HepG2 (cell line): Measurements from ENCODE around the gene TJP2. TPM values are rescaled to one million over a fixed set of nuclear protein-coding genes. Genes with fewer than 3 reads are reported as not detected.
A peak's percentile ranks its signal among the peaks of the same experiment; 100 is the strongest.

Source experiments
- ATAC-seq: fragments of 200-7000 bp; cut with Tn5 transposase; 3 replicates; pipeline ENCODE4 v1.9.1; 2020; ENCODE audit warnings: mild to moderate bottlenecking, moderate library complexity
- BruUV-seq: library from RNA; stranded (reverse); fragments of 400-500 nt; replicated peaks from 2 replicates; lab custom pipeline; 2021; lab: Mats Ljungman, UMichigan
- CTCF ChIA-PET: fragments of 300-600 bp; formaldehyde crosslinking; extraction: SDS; loops from one replicate; lab custom pipeline; 2021; ENCODE audit warnings: low total read pairs, inconsistent platforms, low intra/inter-chr PET ratio; lab: Yijun Ruan, JAX
- POLR2A ChIA-PET: fragments of 350-600 bp; sonication (Branson Sonifier 250); formaldehyde crosslinking; loops from one replicate; lab custom pipeline; 2020; ENCODE audit warnings: antibody characterized with exemption, inconsistent platforms; lab: Yijun Ruan, JAX
- DNase-seq: peaks from one replicate; pipeline ENCODE4 v3.0.0-alpha.2; 2015; ENCODE audit warnings: low spot score
- FAIRE-seq: peaks from 3 replicates; lab custom pipeline; 2011; peaks lifted over from hg19 to GRCh38; lab: Jason Lieb, UNC
- H2AFZ ChIP-seq: one replicate; pipeline ENCODE4 v1.6.1; 2011; ENCODE audit warnings: low read length, inconsistent platforms
- H3K27ac ChIP-seq: fragments of 300-600 bp; 3 replicates; pipeline ENCODE4 v1.8.0; 2011; ENCODE audit warnings: mixed run types, mild to moderate bottlenecking, mixed read lengths, low read length, inconsistent platforms; ENCODE audit not compliant: insufficient read depth; ENCODE audit errors: extremely low read length
- H3K27me3 ChIP-seq, 2 experiments: fragments of 200-600 bp in 1 of 2; 2 replicates in 1 of 2; 3 replicates in 1 of 2; pipeline versions ENCODE4 v1.6.0 to v1.8.0; 2011; ENCODE audit warnings: low read length in 2 of 2, mild to moderate bottlenecking in 2 of 2, moderate library complexity in 2 of 2, inconsistent platforms in 1 of 2; ENCODE audit not compliant: insufficient read depth in 2 of 2, control insufficient read depth in 1 of 2
- H3K36me3 ChIP-seq, 2 experiments: fragments of 200-600 bp in 1 of 2; replicated peaks in 1 of 2; 2 replicates in 1 of 2; 3 replicates in 1 of 2; pipeline versions ENCODE4 v1.5.1 to v1.8.0; 2011; ENCODE audit warnings: low read length in 2 of 2, inconsistent platforms in 1 of 2; ENCODE audit not compliant: insufficient read depth in 2 of 2, control insufficient read depth in 1 of 2
- H3K4me1 ChIP-seq: 2 replicates; pipeline ENCODE4 v1.5.1; 2012; ENCODE audit warnings: low read length, inconsistent platforms; ENCODE audit not compliant: insufficient read depth
- H3K4me2 ChIP-seq: 2 replicates; pipeline ENCODE4 v1.6.0; 2011; ENCODE audit warnings: low read depth, low read length, inconsistent platforms
- H3K4me3 ChIP-seq, 3 experiments: fragments of 200-600 bp in 1 of 3; sonication (generic), shearing (Covaris generic) in 1 of 3; replicated peaks in 1 of 3; 2 replicates each; pipeline ENCODE4 v1.5.1; 2011 to 2016; ENCODE audit warnings: low read length in 3 of 3, inconsistent platforms in 2 of 3, low read depth in 2 of 3, mild to moderate bottlenecking in 2 of 3, control low read depth in 1 of 3, mixed read lengths in 1 of 3; ENCODE audit not compliant: insufficient read depth in 1 of 3
- H3K79me2 ChIP-seq: one replicate; pipeline ENCODE4 v1.6.1; 2011; ENCODE audit warnings: low read length, inconsistent platforms; ENCODE audit not compliant: insufficient read depth
- H3K9ac ChIP-seq: 2 replicates; pipeline ENCODE4 v1.6.0; 2011; ENCODE audit warnings: mild to moderate bottlenecking, low read depth, low read length, inconsistent platforms; ENCODE audit not compliant: insufficient read depth
- H3K9me3 ChIP-seq: 2 replicates; pipeline ENCODE4 v1.5.1; 2012; ENCODE audit warnings: mild to moderate bottlenecking, low read length
- H4K20me1 ChIP-seq: 2 replicates; pipeline ENCODE4 v1.6.0; 2011; ENCODE audit warnings: inconsistent platforms, mild to moderate bottlenecking, low read length, moderate library complexity; ENCODE audit not compliant: insufficient read depth
- MAFF ChIP-seq: IDR thresholded peaks from 2 replicates; pipeline ENCODE4 v1.6.1; 2011; ENCODE audit warnings: low read depth, low read length, improper control_type of control experiment
- MAFK ChIP-seq, 2 experiments: IDR thresholded peaks in 1 of 2; conservative IDR thresholded peaks in 1 of 2; 2 replicates each; pipeline ENCODE4 v1.6.1; 2011; ENCODE audit warnings: improper control_type of control experiment in 2 of 2, low read length in 2 of 2
- MYC ChIP-seq: sonication (generic); formaldehyde crosslinking; IDR thresholded peaks from 2 replicates; pipeline ENCODE4 v1.9.0; 2021; ENCODE audit warnings: missing genetic modification reagents, borderline replicate concordance
- NFE2 ChIP-seq: sonication (generic); formaldehyde crosslinking; IDR thresholded peaks from 2 replicates; pipeline ENCODE4 v1.4.0; 2020; ENCODE audit warnings: missing genetic modification reagents
- RAD51 ChIP-seq: fragments of 450-650 bp; IDR thresholded peaks from 2 replicates; pipeline ENCODE4 v1.6.1; 2016; ENCODE audit warnings: borderline replicate concordance
- RBM22 ChIP-seq: fragments of 200-400 bp; formaldehyde crosslinking; optimal IDR thresholded peaks from 2 replicates; pipeline ENCODE3; 2017; ENCODE audit warnings: mild to moderate bottlenecking, low read length, moderate library complexity
- SALL1 ChIP-seq: sonication (generic); formaldehyde crosslinking; IDR thresholded peaks from 2 replicates; pipeline ENCODE4 v1.8.0; 2022; ENCODE audit warnings: mild to moderate bottlenecking, missing genetic modification reagents
- ZNF598 ChIP-seq: sonication (generic); formaldehyde crosslinking; IDR thresholded peaks from 2 replicates; pipeline ENCODE4 v1.5.1; 2020; ENCODE audit warnings: mild to moderate bottlenecking, missing genetic modification reagents, borderline replicate concordance
- ZNF614 ChIP-seq: IDR thresholded peaks from 2 replicates; pipeline ENCODE4 v1.6.1; 2018; ENCODE audit warnings: missing biosample characterization, missing genetic modification reagents, inconsistent platforms, borderline replicate concordance
- WGBS: methylation state at CpG from one replicate; pipeline ENCODE4 v1.1.6; 2017; ENCODE audit warnings: low lambda C conversion rate; 5-methylcytosine and 5-hydroxymethylcytosine counted together
- in situ Hi-C: cut with HindIII; loops from 2 replicates; pipeline ENCODE4 v1.10.0; 2017; ENCODE audit warnings: low pct_unique_long_range_greater_than_20kb; ENCODE audit not compliant: extremely low pct_ligation_motif_present
- intact Hi-C: fragments of 100-400 bp; cut with micrococcal nuclease; formaldehyde crosslinking; loops from one replicate; pipeline ENCODE4 v1.10.0; 2022; ENCODE audit not compliant: unreplicated experiment
- polyA plus RNA-seq, 8 experiments: library from polyadenylated mRNA; depleted of rRNA in 3 of 8; stranded (reverse) in 7 of 8; unstranded in 1 of 8; fragments of >200 nt; fragmentation: Illumina TruSeq in 4 of 8; extraction: Trizol in 4 of 8; gene quantifications; 2 replicates each; pipeline versions ENCODE4 v1.2.1 to v1.2.3, GENCODE V29; 2011 to 2016; ENCODE audit warnings: low read depth in 4 of 8, missing spikeins in 1 of 8, mixed read lengths in 1 of 8; ENCODE audit not compliant: insufficient read depth in 1 of 8
- total RNA-seq, 5 experiments: library from RNA; depleted of rRNA; stranded (reverse); fragments of >200 nt; fragmentation: Illumina TruSeq; extraction: Trizol; gene quantifications; 2 replicates each; pipeline ENCODE4 v1.2.3, GENCODE V29; 2016; ENCODE audit warnings: low read depth in 1 of 5
- TF ChIP-seq, protein P1 (sequence below): sonication (generic); formaldehyde crosslinking; IDR thresholded peaks from 2 replicates; pipeline ENCODE4 v1.4.0; 2020; ENCODE audit warnings: mild to moderate bottlenecking, missing genetic modification reagents

Gene TJP2
- total and polyA plus RNA-seq, 2 of the 13 experiments (the other 11 are each of a cell fraction or from before 2014, with no cell fraction given) = 109 to 110 TPM

GRCh38 chr9:69197687-69198086, 23.6 kb downstream of the TJP2 start:
- no peaks in the 10 kb centered on the region for H3K27me3 ChIP-seq
- ChIA-PET CTCF (no interaction called here), POLR2A (no interaction called here)
- H3K4me1 ChIP-seq = peaks cover 88% of the 10 kb centered on the region
- no peaks in the 10 kb centered on the region for H3K9me3 ChIP-seq
- H3K79me2 ChIP-seq = peaks cover 96% of the 10 kb centered on the region
- peaks cover 12 to 38% of the 10 kb centered on the region in 2 experiments for H3K36me3 ChIP-seq
- H3K9ac ChIP-seq = no peak overlapping the region
- FAIRE-seq (no peak), ATAC-seq (no peak)
- TF ChIP-seq ZNF598 (CRISPR knock-in tag) = no peak
- peak; percentile 73 for TF ChIP-seq RBM22
- TF ChIP-seq, all 625 proteins: peak for 1
- BruUV-seq = no TSS peak
- Histone ChIP-seq H4K20me1 (peaks cover 69% of the 10 kb centered on the region), H3K4me2 (no peak overlapping the region), H3K27ac (no peak overlapping the region), H3K4me3 (no peak overlapping the region), H2AFZ (no peak overlapping the region)
- DNase-seq = no peak
- 89% methylated on average over 3 of the region's 4 CpGs for WGBS
- in situ Hi-C loops (no loop called here), intact Hi-C loops (no loop called here)

- POLR2A ChIA-PET = interaction anchor here (2.1 kb wide), 1 partner anchor 8 kb away, joined by 7 read pairs; no protein-coding TSS in a partner anchor
- in situ Hi-C loops (no loop called here), intact Hi-C loops (no loop called here)
- no peak overlapping the region for H3K27ac ChIP-seq
- no TSS peak for BruUV-seq
- no peaks in the 10 kb centered on the region for H3K27me3 ChIP-seq
- peaks cover 12 to 38% of the 10 kb centered on the region in 2 experiments for H3K36me3 ChIP-seq
- H3K79me2 ChIP-seq = peaks cover 91% of the 10 kb centered on the region
- DNase-seq (no peak), FAIRE-seq (no peak), ATAC-seq (no peak)
- TF ChIP-seq SALL1 (CRISPR knock-in tag) = no peak
- peak; percentile 69 for TF ChIP-seq MAFF
- no peak for TF ChIP-seq RAD51
- TF ChIP-seq, protein P1, sequence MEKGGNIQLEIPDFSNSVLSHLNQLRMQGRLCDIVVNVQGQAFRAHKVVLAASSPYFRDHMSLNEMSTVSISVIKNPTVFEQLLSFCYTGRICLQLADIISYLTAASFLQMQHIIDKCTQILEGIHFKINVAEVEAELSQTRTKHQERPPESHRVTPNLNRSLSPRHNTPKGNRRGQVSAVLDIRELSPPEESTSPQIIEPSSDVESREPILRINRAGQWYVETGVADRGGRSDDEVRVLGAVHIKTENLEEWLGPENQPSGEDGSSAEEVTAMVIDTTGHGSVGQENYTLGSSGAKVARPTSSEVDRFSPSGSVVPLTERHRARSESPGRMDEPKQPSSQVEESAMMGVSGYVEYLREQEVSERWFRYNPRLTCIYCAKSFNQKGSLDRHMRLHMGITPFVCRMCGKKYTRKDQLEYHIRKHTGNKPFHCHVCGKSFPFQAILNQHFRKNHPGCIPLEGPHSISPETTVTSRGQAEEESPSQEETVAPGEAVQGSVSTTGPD (CRISPR knock-in tag) = no peak
- peak; percentile 50 for TF ChIP-seq RBM22
- TF ChIP-seq ZNF614 (CRISPR knock-in tag) = no peak
- TF ChIP-seq MYC (CRISPR knock-in tag) = no peak
- no peak for TF ChIP-seq NFE2 (CRISPR knock-in tag)
- TF ChIP-seq MAFK (conservative IDR thresholded peaks at IDR 0.05 in 1 of 2, IDR thresholded peaks at IDR 0.05 in 1 of 2; ENCODE audit: low read length in 2 of 2) = peak; percentile 49 to 80
- no peak overlapping the region for H3K4me2 ChIP-seq
- H3K9ac ChIP-seq = no peak overlapping the region
- H3K4me1 ChIP-seq = peaks cover 81% of the 10 kb centered on the region
- 88% methylated on average over 7 of the region's 7 CpGs for WGBS
- H4K20me1 ChIP-seq = peaks cover 64% of the 10 kb centered on the region
- H3K9me3 ChIP-seq = no peaks in the 10 kb centered on the region
- no peak overlapping the region for H2AFZ ChIP-seq
- H3K4me3 ChIP-seq = no peak overlapping the region
- CTCF ChIA-PET = no interaction called here
These were observed 24.6 kb downstream of the TJP2 start for GRCh38 chr9:69198521-69199220.
